Islet of Langerhans (tissue), 1 donor: Measurements from ENCODE around the gene PSME1.

Experiments used
- FAIRE-seq: peaks from one replicate; lab custom pipeline; 2011; peaks lifted over from hg19 to GRCh38; lab: Jason Lieb, UNC

The PSME1 gene

DNA sequence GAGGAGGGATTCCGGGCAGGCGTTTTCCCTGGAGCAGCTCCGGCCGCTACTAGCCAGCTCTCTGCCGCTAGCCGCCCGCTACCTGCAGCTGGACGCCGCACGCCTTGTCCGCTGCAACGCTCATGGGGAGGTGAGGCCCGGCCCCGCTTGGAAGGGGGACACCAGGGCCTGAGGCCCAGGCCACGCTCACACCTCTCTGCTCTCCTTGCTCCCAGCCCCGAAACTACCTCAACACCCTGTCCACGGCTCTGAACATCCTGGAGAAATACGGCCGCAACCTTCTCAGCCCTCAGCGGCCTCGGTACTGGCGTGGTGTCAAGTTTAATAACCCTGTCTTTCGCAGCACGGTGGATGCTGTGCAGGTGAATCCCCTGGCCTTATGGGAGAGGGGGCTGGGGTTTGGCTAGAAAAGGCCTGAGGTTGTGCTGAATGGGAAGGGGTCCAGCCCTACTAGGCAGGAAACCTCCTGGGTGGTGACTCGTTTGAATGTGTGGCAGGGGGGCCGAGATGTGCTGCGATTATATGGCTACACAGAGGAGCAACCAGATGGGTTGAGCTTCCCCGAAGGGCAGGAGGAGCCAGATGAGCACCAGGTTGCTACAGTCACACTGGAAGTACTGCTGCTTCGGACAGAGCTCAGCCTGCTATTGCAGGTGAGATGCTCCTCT lies 11.9 kb downstream of the PSME1 start:
- no peak for FAIRE-seq

DNA sequence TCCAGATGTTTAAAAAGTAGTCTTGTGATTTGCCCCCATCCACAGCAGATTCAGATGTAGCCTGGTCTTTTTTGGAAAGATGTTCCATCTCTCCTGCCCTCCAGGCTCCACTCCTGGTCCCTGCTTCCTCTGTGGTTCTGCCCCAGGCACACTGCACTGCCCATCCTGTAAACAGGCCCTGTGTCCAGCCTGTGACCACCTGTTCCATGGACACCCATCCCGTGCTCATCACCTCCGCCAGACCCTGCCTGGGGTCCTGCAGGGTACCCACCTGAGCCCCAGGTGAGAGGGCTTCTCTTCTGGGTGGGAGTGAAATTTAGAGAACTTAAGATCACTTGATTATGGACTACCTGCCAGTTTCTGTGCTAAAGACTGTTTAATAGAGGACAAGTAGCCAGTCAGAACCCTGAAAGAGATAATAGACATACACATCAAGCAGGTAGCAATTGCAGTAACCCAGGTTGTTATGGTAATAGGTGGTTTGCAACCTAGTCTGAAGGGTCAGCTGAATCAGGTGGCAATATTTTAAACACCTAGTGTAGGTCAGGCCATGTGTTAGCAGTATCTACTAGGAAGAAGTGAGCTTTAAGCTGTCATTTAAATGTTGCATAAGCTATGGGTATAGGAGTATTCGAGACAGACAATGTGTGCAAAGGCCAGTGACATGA lies 13.4 kb downstream of the PSME1 start:
- no peak for FAIRE-seq

GRCh38 chr14:24150061-24150460 lies 14.1 kb downstream of the PSME1 start:
- no peak for FAIRE-seq

DNA sequence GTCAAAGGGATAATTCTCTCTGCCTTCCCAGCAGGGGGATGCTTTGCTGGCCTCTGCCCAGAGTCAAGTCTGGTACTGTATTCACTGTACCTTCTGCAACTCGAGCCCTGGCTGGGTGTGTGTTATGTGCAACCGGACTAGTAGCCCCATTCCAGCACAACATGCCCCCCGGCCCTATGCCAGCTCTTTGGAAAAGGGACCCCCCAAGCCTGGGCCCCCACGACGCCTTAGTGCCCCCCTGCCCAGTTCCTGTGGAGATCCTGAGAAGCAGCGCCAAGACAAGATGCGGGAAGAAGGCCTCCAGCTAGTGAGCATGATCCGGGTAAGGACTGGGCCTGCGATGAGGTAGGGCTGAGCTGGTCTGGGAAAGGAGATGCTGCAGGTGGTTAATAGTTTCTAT lies 14.6 kb downstream of the PSME1 start:
- FAIRE-seq = no peak

DNA sequence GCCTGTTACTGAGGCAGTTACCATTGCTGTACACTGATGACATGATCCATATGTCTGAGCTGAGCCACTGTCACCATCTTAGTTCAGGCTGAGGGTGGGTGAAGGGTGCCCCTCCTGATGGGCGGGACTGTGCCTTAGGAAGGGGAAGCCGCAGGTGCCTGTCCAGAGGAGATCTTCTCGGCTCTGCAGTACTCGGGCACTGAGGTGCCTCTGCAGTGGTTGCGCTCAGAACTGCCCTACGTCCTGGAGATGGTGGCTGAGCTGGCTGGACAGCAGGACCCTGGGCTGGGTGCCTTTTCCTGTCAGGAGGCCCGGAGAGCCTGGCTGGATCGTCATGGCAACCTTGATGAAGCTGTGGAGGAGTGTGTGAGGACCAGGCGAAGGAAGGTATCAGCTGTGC lies 15.0 kb downstream of the PSME1 start:
- no peak for FAIRE-seq

DNA sequence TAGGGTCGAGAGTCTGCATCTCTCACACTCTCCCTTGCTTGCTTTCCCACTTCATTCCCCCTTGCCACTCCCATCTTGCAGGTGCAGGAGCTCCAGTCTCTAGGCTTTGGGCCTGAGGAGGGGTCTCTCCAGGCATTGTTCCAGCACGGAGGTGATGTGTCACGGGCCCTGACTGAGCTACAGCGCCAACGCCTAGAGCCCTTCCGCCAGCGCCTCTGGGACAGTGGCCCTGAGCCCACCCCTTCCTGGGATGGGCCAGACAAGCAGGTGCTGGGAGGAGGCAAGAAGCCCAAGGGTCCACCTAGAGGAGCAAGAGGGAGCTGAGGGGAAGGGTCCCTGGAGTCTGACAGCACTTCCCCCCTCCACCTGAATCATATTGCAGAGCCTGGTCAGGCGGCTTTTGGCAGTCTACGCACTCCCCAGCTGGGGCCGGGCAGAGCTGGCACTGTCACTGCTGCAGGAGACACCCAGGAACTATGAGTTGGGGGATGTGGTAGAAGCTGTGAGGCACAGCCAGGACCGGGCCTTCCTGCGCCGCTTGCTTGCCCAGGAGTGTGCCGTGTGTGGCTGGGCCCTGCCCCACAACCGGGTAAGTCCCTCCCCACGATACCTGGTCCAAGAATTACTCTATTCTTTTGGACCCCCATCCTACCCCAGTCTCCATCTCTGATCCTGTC lies 15.5 kb downstream of the PSME1 start:
- FAIRE-seq = no peak

GRCh38 chr14:24155100-24155499 lies 19.1 kb downstream of the PSME1 start:
- no peak for FAIRE-seq

DNA sequence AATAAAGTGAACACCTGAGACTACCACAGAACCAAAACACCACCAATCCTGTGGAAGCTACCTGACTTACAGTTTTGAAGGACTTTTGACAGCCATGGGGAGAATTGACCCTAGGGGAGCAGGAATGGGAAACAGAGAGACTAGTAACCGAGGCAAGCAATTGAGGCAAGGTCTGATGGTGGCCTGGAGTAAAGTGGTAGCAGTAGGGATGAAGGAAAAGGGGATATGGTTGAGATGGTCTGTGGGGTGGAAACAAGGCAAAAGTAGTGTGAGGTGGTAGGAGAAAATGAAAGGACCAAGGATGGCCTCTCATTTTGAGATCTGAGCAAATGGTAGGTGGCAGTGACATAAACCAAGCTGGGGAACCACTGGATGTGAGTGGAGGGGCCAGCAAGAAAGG lies 20.8 kb downstream of the PSME1 start:
- no peak for FAIRE-seq

- no peak for FAIRE-seq
Measured at GRCh38 chr14:24157331-24157730, 21.3 kb downstream of the PSME1 start.

DNA sequence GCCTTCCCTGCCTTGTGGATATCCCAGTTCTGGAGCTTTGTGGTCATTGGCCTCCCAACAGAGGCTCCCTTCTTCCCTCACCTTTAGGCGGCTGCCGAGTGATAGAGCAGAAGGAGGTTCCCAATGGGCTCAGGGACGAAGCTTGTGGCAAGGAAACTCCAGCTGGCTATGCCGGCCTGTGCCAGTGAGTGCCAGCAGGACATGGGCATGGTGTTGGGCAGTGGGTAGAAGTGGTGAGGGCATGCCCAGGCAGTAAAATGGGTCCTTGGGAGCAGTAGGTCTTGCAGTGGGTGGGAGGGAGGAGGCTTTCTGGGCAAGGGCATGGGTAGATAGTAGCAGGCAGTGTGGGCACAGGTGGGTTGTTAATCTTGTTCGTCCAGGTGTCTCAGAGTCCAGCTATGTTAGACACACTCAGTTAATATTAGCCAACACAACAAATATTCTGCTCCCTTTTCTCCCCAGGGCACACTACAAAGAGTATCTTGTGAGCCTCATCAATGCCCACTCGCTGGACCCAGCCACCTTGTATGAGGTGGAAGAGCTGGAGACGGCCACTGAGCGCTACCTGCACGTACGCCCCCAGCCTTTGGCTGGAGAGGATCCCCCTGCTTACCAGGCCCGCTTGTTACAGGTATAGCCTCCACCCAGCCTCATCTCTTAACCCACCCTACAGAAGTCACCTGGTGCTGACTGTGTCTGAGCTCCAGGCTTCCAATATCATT lies 23.9 kb downstream of the PSME1 start:
- FAIRE-seq = no peak

- FAIRE-seq = no peak
Measured at GRCh38 chr14:24160499-24160849, 24.5 kb downstream of the PSME1 start.

GRCh38 chr14:24160850-24161804 lies 25.1 kb downstream of the PSME1 start, which contains the start of gene IRF9:
IRF9 (plus strand) TSS chr14:24161265; CDS start chr14:24162145, 880 bp downstream.
- FAIRE-seq = no peak

DNA sequence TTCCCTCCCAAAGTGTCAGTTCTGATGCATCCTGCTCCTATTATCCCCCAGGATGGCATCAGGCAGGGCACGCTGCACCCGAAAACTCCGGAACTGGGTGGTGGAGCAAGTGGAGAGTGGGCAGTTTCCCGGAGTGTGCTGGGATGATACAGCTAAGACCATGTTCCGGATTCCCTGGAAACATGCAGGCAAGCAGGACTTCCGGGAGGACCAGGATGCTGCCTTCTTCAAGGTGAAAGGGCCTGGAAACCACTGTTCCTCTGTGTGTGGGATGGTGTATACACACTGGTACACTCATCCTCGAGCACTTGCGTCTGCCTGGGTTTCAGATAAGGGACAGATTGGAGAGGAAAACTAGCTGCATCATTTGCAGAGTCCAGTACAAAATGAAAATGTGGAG lies 26.1 kb downstream of the PSME1 start:
- no peak for FAIRE-seq

DNA sequence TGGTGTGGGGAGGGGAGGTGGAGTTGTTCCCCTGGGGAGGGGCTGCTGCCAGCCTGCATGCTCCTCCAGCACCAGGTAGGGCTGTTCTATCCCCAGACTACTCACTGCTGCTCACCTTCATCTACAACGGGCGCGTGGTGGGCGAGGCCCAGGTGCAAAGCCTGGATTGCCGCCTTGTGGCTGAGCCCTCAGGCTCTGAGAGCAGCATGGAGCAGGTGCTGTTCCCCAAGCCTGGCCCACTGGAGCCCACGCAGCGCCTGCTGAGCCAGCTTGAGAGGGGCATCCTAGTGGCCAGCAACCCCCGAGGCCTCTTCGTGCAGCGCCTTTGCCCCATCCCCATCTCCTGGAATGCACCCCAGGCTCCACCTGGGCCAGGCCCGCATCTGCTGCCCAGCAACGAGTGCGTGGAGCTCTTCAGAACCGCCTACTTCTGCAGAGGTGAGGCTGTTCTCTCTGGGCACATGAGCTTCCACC lies 28.6 kb downstream of the PSME1 start:
- no peak for FAIRE-seq

DNA sequence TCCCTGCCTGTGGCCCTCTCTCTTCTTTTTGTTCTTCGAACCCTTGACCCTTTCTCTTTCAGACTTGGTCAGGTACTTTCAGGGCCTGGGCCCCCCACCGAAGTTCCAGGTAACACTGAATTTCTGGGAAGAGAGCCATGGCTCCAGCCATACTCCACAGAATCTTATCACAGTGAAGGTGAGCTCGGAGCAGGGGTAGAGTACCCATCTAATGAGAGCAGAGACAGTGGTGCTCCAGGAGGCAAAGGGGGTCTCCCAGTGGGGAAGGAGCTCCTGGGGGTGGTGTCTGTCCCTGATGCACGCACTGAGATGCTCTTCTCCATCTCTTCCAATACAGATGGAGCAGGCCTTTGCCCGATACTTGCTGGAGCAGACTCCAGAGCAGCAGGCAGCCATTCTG lies 29.8 kb downstream of the PSME1 start:
- FAIRE-seq = no peak

GRCh38 chr14:24167469-24168114 lies 31.6 kb downstream of the PSME1 start:
- FAIRE-seq = no peak

- FAIRE-seq = peak; percentile 38
Measured at GRCh38 chr14:24171422-24172260, 35.6 kb downstream of the PSME1 start, which contains the start of gene REC8. REC8 (plus strand) TSS chr14:24172080; CDS start chr14:24172553, 473 bp downstream.

DNA sequence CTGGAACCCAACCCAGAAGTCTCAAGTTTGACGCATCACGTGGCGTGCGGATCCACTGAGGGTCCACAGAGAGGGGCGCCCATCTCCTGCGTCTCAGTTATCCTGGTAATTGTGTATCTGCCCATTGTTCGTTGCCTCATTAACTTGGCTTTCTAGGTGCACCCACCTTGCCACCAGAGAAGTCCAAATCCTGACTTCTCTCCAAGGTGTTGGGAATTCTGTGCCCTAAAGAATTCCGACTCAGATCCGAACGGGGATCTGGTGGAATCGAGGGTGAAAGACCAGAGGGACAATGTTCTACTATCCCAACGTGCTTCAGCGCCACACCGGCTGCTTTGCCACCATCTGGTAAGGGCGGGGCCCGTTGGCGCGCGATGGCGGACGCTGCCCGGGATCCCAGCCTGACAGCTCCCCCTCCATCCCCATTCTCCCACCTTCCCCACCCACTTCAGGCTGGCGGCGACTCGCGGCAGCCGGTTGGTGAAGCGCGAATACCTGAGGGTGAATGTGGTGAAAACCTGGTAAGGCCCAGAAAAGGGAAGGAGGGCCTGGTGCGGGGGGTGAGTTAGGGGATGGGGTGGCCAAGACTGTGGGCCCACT lies 36.4 kb downstream of the PSME1 start:
- FAIRE-seq = no peak

DNA sequence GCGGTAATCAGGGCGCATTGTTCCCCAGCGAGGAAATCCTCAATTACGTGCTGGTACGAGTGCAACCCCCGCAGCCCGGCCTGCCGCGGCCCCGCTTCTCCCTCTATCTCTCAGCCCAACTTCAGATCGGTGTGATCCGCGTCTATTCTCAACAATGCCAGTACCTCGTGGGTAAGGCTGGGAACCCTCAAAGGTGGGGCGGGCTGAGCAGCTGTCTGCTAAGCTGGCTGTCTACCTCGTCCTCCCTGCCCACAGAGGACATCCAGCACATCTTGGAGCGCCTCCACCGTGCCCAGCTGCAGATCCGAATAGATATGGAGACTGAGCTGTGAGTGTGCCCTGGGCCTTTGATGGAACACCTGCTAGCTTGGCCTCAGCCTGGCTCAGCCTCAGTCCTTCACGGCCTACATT lies 36.9 kb downstream of the PSME1 start:
- no peak for FAIRE-seq

GRCh38 chr14:24176599-24176998 lies 40.6 kb downstream of the PSME1 start:
- FAIRE-seq = no peak
